Endodermal cell (in vitro differentiated cells): Measurements from ENCODE around the gene OR2T2. TPM values are rescaled to one million over a fixed set of nuclear protein-coding genes. Genes with fewer than 3 reads are reported as not detected.
"Not testable (repeated sequence)": the region's sequence is repeated elsewhere in the genome, so short reads cannot be mapped to it uniquely, and the experiment has no call there.

Experiments
- DNase-seq: peaks from one replicate; pipeline ENCODE4 v3.0.0-alpha.2; 2017
- H3K27ac ChIP-seq: 2 replicates; pipeline ENCODE4 v1.5.1; 2013; ENCODE audit warnings: mild to moderate bottlenecking, low read depth, low read length, moderate library complexity
- H3K27me3 ChIP-seq: 2 replicates; pipeline ENCODE4 v1.6.1; 2013; ENCODE audit warnings: mild to moderate bottlenecking, low read length, moderate library complexity; ENCODE audit not compliant: insufficient read depth, control insufficient read depth, poor library complexity, severe bottlenecking
- H3K36me3 ChIP-seq: 2 replicates; pipeline ENCODE4 v1.7.0; 2013; ENCODE audit warnings: mild to moderate bottlenecking, low read length, moderate library complexity; ENCODE audit not compliant: control insufficient read depth, insufficient read depth
- H3K4me1 ChIP-seq: one replicate; pipeline ENCODE4 v1.7.0; 2013; ENCODE audit warnings: low read length; ENCODE audit not compliant: control insufficient read depth, insufficient read depth
- H3K4me3 ChIP-seq: 2 replicates; pipeline ENCODE4 v1.5.1; 2013; ENCODE audit warnings: mild to moderate bottlenecking, low read length, moderate library complexity
- H3K9ac ChIP-seq: 2 replicates; pipeline ENCODE4 v1.6.1; 2013; ENCODE audit warnings: mild to moderate bottlenecking, low read length, moderate library complexity; ENCODE audit not compliant: poor library complexity, severe bottlenecking; ENCODE audit errors: extremely low read depth
- H3K9me3 ChIP-seq: 2 replicates; pipeline ENCODE4 v1.6.1; 2013; ENCODE audit warnings: mild to moderate bottlenecking, low read length, moderate library complexity; ENCODE audit not compliant: control insufficient read depth
- H3K27ac Mint-ChIP-seq: 2 replicates; pipeline ENCODE4 v1.8.0; 2020; ENCODE audit warnings: mixed read lengths
- H3K27me3 Mint-ChIP-seq: 2 replicates; pipeline ENCODE4 v1.8.0; 2021; ENCODE audit warnings: mild to moderate bottlenecking, mixed read lengths; ENCODE audit not compliant: insufficient read depth
- H3K36me3 Mint-ChIP-seq: 2 replicates; pipeline ENCODE4 v1.8.0; 2020; ENCODE audit warnings: low read depth, mixed read lengths
- H3K4me1 Mint-ChIP-seq: 2 replicates; pipeline ENCODE4 v1.8.0; 2020; ENCODE audit warnings: mixed read lengths
- H3K4me3 Mint-ChIP-seq: 2 replicates; pipeline ENCODE4 v1.8.0; 2020; ENCODE audit warnings: mild to moderate bottlenecking, moderate library complexity, mixed read lengths
- H3K9me3 Mint-ChIP-seq: 2 replicates; pipeline ENCODE4 v1.8.0; 2020; ENCODE audit warnings: mild to moderate bottlenecking, mixed read lengths
- WGBS, 2 experiments: methylation state at CpG; one replicate each; pipeline versions ENCODE4 v1.1.5 to v1.1.7; 2013; ENCODE audit warnings: missing lambda C conversion rate in 2 of 2, mixed read lengths in 1 of 2; ENCODE audit not compliant: insufficient coverage in 1 of 2, insufficient read length in 1 of 2; 5-methylcytosine and 5-hydroxymethylcytosine counted together
- total RNA-seq, 2 donors: library from RNA; stranded (reverse); fragmentation: NEBNext Ultra II Directional in 1 of 2; extraction: Animal tissue kit (Norgen Biotek cat#: 25700) in 1 of 2; gene quantifications; 2 replicates in 1 of 2; 3 replicates in 1 of 2; pipeline ENCODE4 v1.2.1, GENCODE V29; 2021

The OR2T2 gene
- total RNA-seq, 2 donors from 2014 or later, result not detected

- peaks cover 52% of the 10 kb centered on the region for H3K9me3 Mint-ChIP-seq
- not testable (repeated sequence) for H3K4me3 Mint-ChIP-seq, H3K9ac ChIP-seq, DNase-seq, H3K27ac Mint-ChIP-seq, H3K4me3 ChIP-seq, H3K36me3 Mint-ChIP-seq, H3K27me3 ChIP-seq, H3K27ac ChIP-seq, H3K4me1 Mint-ChIP-seq, H3K36me3 ChIP-seq, H3K4me1 ChIP-seq, H3K27me3 Mint-ChIP-seq
- 87% methylated on average over 3 of the region's 6 CpGs; no CpG with 5 or more reads in 1 of the 2 experiments for WGBS, 2 experiments
- H3K9me3 ChIP-seq, result peaks cover 38% of the 10 kb centered on the region
These were observed 10.5 kb upstream of the OR2T2 start for GRCh38 chr1:248434913-248435312.

GRCh38 chr1:248436303-248436702 is 9.1 kb upstream of the OR2T2 start:
- not testable (repeated sequence) for H3K27ac ChIP-seq, H3K27me3 ChIP-seq, H3K4me1 Mint-ChIP-seq, H3K4me3 Mint-ChIP-seq, H3K27me3 Mint-ChIP-seq, H3K4me1 ChIP-seq, DNase-seq, H3K27ac Mint-ChIP-seq, H3K9ac ChIP-seq, H3K36me3 ChIP-seq, H3K4me3 ChIP-seq, H3K36me3 Mint-ChIP-seq
- H3K9me3 Mint-ChIP-seq, result peaks cover 53% of the 10 kb centered on the region
- H3K9me3 ChIP-seq, result peaks cover 36% of the 10 kb centered on the region
- whole genome bisulfite sequencing, 2 experiments, result 50 to 55% methylated on average over 1 to 2 of the region's 3 CpGs

- not testable (repeated sequence) for H3K27ac ChIP-seq, H3K36me3 ChIP-seq, H3K27ac Mint-ChIP-seq, H3K4me3 ChIP-seq, H3K27me3 ChIP-seq, H3K36me3 Mint-ChIP-seq, H3K4me3 Mint-ChIP-seq, H3K27me3 Mint-ChIP-seq, DNase-seq, H3K4me1 ChIP-seq, H3K4me1 Mint-ChIP-seq, H3K9ac ChIP-seq
- WGBS, 2 experiments, result 50% methylated on average over 1 of the region's 1 CpG; no CpG with 5 or more reads in 1 of the 2 experiments
- peaks cover 56% of the 10 kb centered on the region for H3K9me3 Mint-ChIP-seq
- peaks cover 25% of the 10 kb centered on the region for H3K9me3 ChIP-seq
These were observed 6.8 kb upstream of the OR2T2 start for GRCh38 chr1:248438668-248439067.

GRCh38 chr1:248439283-248439682 is 6.2 kb upstream of the OR2T2 start:
- 60 to 71% methylated on average over 4 to 5 of the region's 5 CpGs for WGBS, 2 experiments
- H3K4me3 Mint-ChIP-seq, H3K27me3 Mint-ChIP-seq: not testable (repeated sequence)

GRCh38 chr1:248442500-248443277 is 2.7 kb upstream of the OR2T2 start:
- H3K36me3 Mint-ChIP-seq, H3K27me3 Mint-ChIP-seq: not testable (repeated sequence)

More at GRCh38 chr1:248439283-248439682, 6.2 kb upstream of the OR2T2 start:
- H3K27me3 ChIP-seq, DNase-seq, H3K27ac Mint-ChIP-seq, H3K27ac ChIP-seq, H3K36me3 ChIP-seq, H3K4me3 ChIP-seq, H3K4me1 Mint-ChIP-seq, H3K9ac ChIP-seq, H3K4me1 ChIP-seq, H3K36me3 Mint-ChIP-seq: not testable (repeated sequence)
- H3K9me3 ChIP-seq, result peaks cover 29% of the 10 kb centered on the region
- peaks cover 60% of the 10 kb centered on the region for H3K9me3 Mint-ChIP-seq

GRCh38 chr1:248444603-248445002 is 834 bp upstream of the OR2T2 start:
- H3K27ac Mint-ChIP-seq, result not testable (repeated sequence)
- H3K9me3 Mint-ChIP-seq, result peaks cover 65% of the 10 kb centered on the region

More at GRCh38 chr1:248442500-248443277, 2.7 kb upstream of the OR2T2 start:
- H3K4me3 ChIP-seq, H3K4me3 Mint-ChIP-seq, H3K27me3 ChIP-seq, H3K4me1 Mint-ChIP-seq, H3K36me3 ChIP-seq, H3K9ac ChIP-seq, H3K27ac Mint-ChIP-seq, H3K27ac ChIP-seq, H3K4me1 ChIP-seq, DNase-seq: not testable (repeated sequence)
- peaks cover 47% of the 10 kb centered on the region for H3K9me3 ChIP-seq
- peaks cover 73% of the 10 kb centered on the region for H3K9me3 Mint-ChIP-seq
- WGBS, 2 experiments, result no CpG with 5 or more reads among the region's 2 CpGs

More at GRCh38 chr1:248444603-248445002, 834 bp upstream of the OR2T2 start:
- H3K36me3 ChIP-seq, H3K27me3 ChIP-seq, H3K4me1 Mint-ChIP-seq, H3K4me1 ChIP-seq, DNase-seq, H3K9ac ChIP-seq, H3K27ac ChIP-seq, H3K4me3 ChIP-seq, H3K36me3 Mint-ChIP-seq, H3K4me3 Mint-ChIP-seq, H3K27me3 Mint-ChIP-seq: not testable (repeated sequence)
- 80 to 87% methylated on average over 4 of the region's 4 CpGs for WGBS, 2 experiments
- H3K9me3 ChIP-seq, result peaks cover 36% of the 10 kb centered on the region
